ENCODE data around the gene MFSD2A.

GRCh38 chr1:39938856-39939255, 16.1 kb upstream of the MFSD2A start:
- TF ChIP-seq CTCF (IDR thresholded peaks at IDR 0.05) (no peak), POLR2A (IDR thresholded peaks at IDR 0.05) (no peak), EP300 (IDR thresholded peaks at IDR 0.05) (no peak)

Measured in stomach (tissue), 4 donors.